ENCODE measurements around the gene POLD2. TPM values are rescaled to one million over a fixed set of nuclear protein-coding genes. Genes with fewer than 3 reads are reported as not detected.

Gene POLD2
- total RNA-seq, 3 donors from 2014 or later (not counting 1 experiment from before 2014, with no cell fraction given), result 30.1 to 38.3 (median 38.1) TPM

DNA sequence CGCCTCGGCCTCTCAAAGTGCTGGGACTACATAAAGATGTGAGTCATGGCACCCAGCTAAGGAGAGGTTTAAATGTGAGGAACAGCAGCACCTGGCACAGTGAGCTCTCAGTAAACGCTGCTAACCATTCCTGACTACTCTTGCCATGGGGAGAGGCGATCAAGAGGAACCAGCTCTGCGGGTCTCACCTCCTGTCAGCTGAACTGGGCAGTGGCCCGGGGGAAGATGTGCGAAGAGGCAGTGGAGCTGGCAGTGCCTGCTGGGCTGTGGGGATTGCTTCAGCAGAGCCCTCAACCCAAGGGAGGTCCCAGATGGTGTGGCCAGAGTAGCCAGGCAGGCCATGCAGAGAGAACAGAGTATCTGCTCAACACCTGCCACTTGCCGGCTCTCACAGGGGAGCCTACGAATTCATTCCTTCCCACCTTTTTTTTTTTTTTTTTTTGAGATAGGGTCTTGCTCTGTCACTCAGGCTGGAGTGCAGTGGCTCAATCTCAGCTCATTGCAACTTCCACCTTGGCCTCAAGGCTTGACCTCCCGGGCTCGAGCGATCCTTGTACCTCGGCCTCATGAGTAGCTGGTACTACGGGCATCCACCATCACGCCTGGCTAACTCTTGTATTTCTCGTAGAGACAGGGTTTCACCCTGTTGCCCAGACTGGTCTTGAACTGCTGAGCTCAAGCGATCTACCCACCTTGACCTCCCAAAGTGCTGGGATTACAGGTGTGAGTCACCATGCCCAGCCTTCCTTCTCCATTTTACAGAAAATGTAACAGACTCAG, 47.9 kb downstream of the POLD2 start:
- H3K27me3 ChIP-seq (ENCODE audit: control insufficient read depth, insufficient read depth, low read length), result no peaks in the 10 kb centered on the region
- no peaks in the 10 kb centered on the region for H3K9me3 ChIP-seq (ENCODE audit: control insufficient read depth, insufficient read depth, low read length)
- H3K27ac ChIP-seq (ENCODE audit: low read length), result peak overlapping the region; percentile 93
- Mint-ChIP-seq H3K36me3 (peaks cover 9% of the 10 kb centered on the region), H3K27me3 (ENCODE audit: low read depth in 2 of 2) (no peaks in the 10 kb centered on the region), H3K9me3 (no peaks in the 10 kb centered on the region), H3K4me1 (peaks cover 16 to 50% of the 10 kb centered on the region in 2 donors), H3K27ac (peak overlapping the region; percentile 90 to 94), H3K4me3 (no peak overlapping the region)
- no peak overlapping the region for H3K4me3 ChIP-seq (ENCODE audit: low read length)
- peaks cover 59% of the 10 kb centered on the region for H3K36me3 ChIP-seq (ENCODE audit: control insufficient read depth, insufficient read depth, low read length)
- ATAC-seq (no peak), DNase-seq (no peak)
- peaks cover 59% of the 10 kb centered on the region for H3K4me1 ChIP-seq (ENCODE audit: control insufficient read depth, insufficient read depth, low read length)
- intact Hi-C loops (cut with micrococcal nuclease), result no loop called here
- 86% methylated on average over 17 of the region's 17 CpGs for whole genome bisulfite sequencing (ENCODE audit: insufficient coverage)
- TF ChIP-seq, protein P1, sequence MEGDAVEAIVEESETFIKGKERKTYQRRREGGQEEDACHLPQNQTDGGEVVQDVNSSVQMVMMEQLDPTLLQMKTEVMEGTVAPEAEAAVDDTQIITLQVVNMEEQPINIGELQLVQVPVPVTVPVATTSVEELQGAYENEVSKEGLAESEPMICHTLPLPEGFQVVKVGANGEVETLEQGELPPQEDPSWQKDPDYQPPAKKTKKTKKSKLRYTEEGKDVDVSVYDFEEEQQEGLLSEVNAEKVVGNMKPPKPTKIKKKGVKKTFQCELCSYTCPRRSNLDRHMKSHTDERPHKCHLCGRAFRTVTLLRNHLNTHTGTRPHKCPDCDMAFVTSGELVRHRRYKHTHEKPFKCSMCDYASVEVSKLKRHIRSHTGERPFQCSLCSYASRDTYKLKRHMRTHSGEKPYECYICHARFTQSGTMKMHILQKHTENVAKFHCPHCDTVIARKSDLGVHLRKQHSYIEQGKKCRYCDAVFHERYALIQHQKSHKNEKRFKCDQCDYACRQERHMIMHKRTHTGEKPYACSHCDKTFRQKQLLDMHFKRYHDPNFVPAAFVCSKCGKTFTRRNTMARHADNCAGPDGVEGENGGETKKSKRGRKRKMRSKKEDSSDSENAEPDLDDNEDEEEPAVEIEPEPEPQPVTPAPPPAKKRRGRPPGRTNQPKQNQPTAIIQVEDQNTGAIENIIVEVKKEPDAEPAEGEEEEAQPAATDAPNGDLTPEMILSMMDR (IDR thresholded peaks at IDR 0.05), result no peak

DNA sequence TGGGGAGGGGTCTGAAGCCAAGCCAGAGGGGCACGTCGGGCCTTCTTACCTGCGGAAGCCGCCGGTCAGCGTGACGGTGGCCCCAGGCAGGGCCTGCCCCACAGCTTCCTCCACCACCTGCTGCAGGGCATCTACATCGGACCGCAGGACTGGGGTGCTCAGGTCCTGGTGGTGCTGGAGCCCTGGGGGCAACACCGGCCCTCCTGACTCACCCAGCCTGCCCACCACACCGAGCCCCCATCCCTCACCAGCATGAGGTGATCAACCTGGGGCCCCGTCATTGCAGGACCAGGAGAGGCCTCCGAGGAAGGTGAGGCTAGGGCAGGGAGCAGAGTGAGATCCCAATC, 49.0 kb downstream of the POLD2 start:
- DNase-seq, result no peak
- Histone ChIP-seq H3K27ac (ENCODE audit: low read length) (peak overlapping the region; percentile 93), H3K9me3 (ENCODE audit: control insufficient read depth, insufficient read depth, low read length) (no peaks in the 10 kb centered on the region), H3K36me3 (ENCODE audit: control insufficient read depth, insufficient read depth, low read length) (peaks cover 49% of the 10 kb centered on the region), H3K4me3 (ENCODE audit: low read length) (no peak overlapping the region), H3K4me1 (ENCODE audit: control insufficient read depth, insufficient read depth, low read length) (peaks cover 49% of the 10 kb centered on the region), H3K27me3 (ENCODE audit: control insufficient read depth, insufficient read depth, low read length) (no peaks in the 10 kb centered on the region)
- WGBS (ENCODE audit: insufficient coverage), result 60% methylated on average over 13 of the region's 13 CpGs
- TF ChIP-seq, protein P1 (IDR thresholded peaks at IDR 0.05), result no peak
- H3K9me3 Mint-ChIP-seq, result no peaks in the 10 kb centered on the region
- peaks cover 9% of the 10 kb centered on the region for H3K36me3 Mint-ChIP-seq
- H3K27ac Mint-ChIP-seq, result peak overlapping the region; percentile 90 to 94
- no peaks in the 10 kb centered on the region for H3K27me3 Mint-ChIP-seq (ENCODE audit: low read depth in 2 of 2)
- peak overlapping the region; percentile 52 for H3K4me3 Mint-ChIP-seq
- peak; percentile 39 to 41 (median 40) for ATAC-seq
- H3K4me1 Mint-ChIP-seq, result peaks cover 16 to 50% of the 10 kb centered on the region in 2 donors
- intact Hi-C loops (cut with micrococcal nuclease), result loop anchor here (1.0 kb wide), 1 partner anchor 8 kb away; the partner anchor contains the start of gene POLM

DNA sequence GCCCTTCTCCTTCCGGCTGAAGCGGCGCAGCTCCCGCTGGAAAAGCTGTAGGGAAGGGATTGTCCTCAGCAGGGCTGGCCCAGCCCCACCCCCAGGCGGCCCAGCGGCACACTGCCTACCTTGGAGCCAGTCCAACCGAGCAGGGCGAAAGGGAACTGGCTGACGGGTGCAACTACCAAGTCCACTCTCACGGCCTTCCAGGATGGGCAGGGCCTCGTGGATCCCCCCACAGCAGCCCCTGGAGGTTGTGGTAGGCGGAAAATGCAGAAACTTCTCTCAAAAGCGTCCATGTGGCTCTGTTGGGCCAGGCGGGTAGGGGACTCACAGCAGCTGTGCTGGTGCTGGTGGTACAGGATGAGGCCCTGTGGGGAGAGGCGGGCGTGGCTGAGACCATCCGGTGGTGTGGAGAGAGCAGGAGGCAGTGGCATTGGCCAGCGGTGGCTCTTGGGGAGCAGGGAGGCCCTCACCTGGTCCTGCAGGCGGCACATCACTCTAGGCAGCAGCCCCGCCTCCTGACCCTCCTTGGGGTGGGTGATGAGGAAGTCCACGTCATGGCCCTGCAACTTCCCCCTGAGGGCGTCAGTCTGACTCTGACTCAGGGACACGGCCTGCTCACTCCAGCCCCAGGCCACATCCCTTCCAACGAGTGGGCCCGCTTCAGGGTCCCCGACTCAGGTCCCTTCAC, 49.5 kb downstream of the POLD2 start:
- Histone ChIP-seq H3K27me3 (ENCODE audit: control insufficient read depth, insufficient read depth, low read length) (no peaks in the 10 kb centered on the region), H3K9me3 (ENCODE audit: control insufficient read depth, insufficient read depth, low read length) (no peaks in the 10 kb centered on the region), H3K4me1 (ENCODE audit: control insufficient read depth, insufficient read depth, low read length) (peaks cover 47% of the 10 kb centered on the region), H3K4me3 (ENCODE audit: low read length) (no peak overlapping the region), H3K27ac (ENCODE audit: low read length) (peak overlapping the region; percentile 93), H3K36me3 (ENCODE audit: control insufficient read depth, insufficient read depth, low read length) (peaks cover 44% of the 10 kb centered on the region)
- intact Hi-C loops (cut with micrococcal nuclease), result loop anchor here (1.0 kb wide), 1 partner anchor 8 kb away; the partner anchor contains the start of gene POLM
- no peaks in the 10 kb centered on the region for H3K27me3 Mint-ChIP-seq (ENCODE audit: low read depth in 2 of 2)
- peaks cover 9% of the 10 kb centered on the region for H3K36me3 Mint-ChIP-seq
- peak overlapping the region; percentile 90 to 94 for H3K27ac Mint-ChIP-seq
- peak; percentile 68 to 84 for DNase-seq
- peak overlapping the region; percentile 52 for H3K4me3 Mint-ChIP-seq
- no peaks in the 10 kb centered on the region for H3K9me3 Mint-ChIP-seq
- peaks cover 16 to 50% of the 10 kb centered on the region in 2 donors for H3K4me1 Mint-ChIP-seq
- TF ChIP-seq, protein P1 (IDR thresholded peaks at IDR 0.05), result no peak
- ATAC-seq, result peak; percentile 96 to 99 (median 97)
- 56% methylated on average over 26 of the region's 26 CpGs for WGBS (ENCODE audit: insufficient coverage)

Data from natural killer cell (primary cell).